Embryonic facial prominence (tissue), 1 donor: ENCODE measurements around the gene PFDN5.
"Not testable (repeated sequence)": the region's sequence is repeated elsewhere in the genome, so short reads cannot be mapped to it uniquely, and the experiment has no call there.

ENCODE experiments used
- DNase-seq: peaks from one replicate; pipeline ENCODE4 v3.0.0-alpha.2; 2016; ENCODE audit errors: extremely low spot score

PFDN5 gene

DNA sequence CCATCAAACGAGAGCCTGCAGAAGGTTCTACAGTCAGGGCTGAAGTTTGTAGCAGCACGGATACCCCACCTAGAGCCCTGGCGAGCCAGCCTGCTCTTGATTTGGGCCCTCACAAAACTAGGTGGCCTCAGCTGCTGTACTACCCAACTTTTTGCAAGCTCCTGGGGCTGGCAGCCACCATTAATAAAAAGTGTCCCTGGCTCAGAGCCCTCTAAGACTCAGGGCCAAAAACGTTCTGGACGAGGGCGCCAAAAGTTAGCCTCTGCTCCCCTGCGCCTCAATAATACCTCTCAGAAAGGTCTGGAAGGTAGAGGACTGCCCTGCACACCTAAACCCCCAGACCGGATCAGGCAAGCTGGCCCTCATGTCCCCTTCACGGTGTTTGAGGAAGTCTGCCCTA is 8.9 kb upstream of the PFDN5 start:
- no peak for DNase-seq

GRCh38 chr12:53287741-53288216 is 7.6 kb upstream of the PFDN5 start:
- DNase-seq: no peak

DNA sequence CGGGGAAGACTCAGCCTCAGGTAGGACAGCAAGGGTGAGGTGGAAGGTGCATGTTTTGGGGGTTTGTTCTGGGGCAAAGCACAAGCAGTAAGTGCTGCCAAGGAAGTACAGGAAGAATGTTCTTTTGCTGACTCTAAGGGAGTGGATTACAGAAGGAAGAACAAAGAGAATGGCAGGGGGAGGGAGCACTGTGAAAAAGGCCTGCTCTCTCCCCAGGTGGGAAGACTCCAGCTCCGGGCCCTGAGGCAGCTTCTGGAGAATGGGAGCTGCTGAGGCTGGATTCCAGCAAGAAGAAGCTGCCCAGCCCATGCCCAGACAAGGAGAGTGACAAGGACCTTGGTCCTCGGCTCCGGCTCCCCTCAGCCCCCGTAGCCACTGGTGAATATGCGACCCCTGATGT is 7.0 kb upstream of the PFDN5 start:
- no peak for DNase-seq

DNA sequence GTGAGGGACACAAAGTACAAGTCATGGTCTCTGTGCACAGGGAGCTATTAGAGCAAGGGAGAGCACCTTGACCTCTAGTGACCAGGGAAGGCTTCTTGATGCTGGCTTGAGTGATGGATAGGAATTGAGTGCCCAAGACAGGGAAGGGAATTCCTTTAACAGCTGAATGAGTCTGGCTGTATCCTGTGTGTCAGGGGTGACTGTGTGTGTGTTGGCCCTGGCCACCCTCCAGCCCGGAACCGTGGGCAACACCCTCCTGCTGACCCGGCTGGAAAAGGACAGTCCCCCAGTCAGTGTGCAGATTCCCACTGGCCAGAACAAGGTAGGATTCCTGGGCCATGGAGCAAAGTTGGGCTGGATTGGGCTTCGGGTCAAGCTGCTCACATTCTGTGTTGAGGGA is 5.5 kb upstream of the PFDN5 start:
- DNase-seq: no peak

DNA sequence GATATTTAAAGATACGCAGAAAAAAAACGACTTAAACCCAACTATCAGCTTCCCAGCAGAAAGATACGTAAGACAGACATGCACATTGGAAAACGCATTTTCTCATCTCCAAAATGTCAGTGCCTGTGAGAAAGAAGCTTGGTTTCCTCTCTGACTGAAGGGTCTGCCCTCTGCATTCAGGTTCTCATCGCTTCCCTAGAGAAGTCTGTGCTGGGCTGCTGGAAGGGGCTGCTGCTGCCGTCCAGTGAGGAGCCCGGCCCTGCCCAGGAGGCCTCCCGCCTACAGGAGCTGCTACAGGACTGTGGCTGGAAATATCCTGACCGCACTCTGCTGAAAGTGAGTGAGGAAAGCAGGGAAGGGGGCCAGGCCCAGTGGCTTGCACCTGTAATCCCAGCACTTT is 4.7 kb upstream of the PFDN5 start:
- no peak for DNase-seq

DNA sequence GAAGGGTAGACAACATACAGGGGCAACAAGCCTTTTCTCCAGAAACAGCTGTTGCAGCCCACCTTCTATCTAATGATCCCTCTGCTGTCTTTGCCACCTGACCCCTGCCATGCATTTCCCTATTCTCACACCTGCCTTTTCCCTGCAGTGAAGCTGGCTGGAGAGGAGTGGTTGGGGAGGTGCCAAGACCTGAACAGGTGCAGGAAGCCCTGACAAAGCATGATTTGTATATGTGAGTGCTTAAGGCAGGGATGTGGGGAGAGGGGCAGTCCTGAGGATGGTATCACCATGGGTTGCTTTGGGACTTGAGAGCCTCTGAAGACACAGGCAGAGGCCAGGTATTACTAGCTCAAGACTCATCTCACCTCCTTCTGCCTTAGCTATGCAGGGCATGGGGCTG is 2.9 kb upstream of the PFDN5 start:
- DNase-seq: no peak

- no peak for DNase-seq
Observed at GRCh38 chr12:53295891-53296219, 513 bp downstream of the PFDN5 start.

DNA sequence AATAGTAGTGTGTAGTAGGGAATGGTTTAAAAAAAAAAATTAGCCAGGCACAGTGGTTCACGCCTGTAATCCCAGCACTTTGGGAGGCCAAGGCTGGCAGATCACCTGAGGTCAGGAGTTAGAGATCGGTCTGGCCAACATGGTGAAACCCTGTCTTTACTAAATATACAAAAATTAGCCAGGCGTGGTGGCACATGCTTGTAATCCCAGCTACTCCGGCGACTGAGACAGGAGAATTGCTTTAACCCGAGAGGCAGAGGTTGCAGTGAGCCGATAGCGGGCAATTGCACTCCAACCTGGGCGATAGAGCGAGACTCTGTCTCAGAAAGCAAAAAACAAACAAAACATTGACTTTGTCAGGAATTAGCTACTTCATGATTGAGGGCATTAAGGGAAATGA is 1.8 kb downstream of the PFDN5 start:
- not testable (repeated sequence) for DNase-seq

DNA sequence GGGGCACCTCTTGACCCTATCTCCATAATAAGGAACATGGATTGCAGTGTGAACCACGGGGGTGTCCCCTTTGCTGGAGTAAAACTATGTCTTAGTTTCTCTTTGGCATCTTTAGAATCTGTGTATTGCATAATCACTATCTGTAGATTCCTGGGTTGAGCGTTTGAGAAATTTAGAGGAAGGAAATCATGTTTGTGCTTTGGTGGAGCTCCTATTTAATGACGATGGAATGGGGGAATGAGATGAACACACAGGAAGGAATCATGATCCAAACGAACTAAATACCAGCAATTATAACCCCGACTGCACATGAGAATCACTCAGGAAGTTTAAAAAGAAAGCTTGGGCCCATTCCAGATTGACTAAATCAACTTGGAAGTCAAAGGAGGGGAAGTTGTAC is 2.8 kb downstream of the PFDN5 start:
- no peak for DNase-seq

DNA sequence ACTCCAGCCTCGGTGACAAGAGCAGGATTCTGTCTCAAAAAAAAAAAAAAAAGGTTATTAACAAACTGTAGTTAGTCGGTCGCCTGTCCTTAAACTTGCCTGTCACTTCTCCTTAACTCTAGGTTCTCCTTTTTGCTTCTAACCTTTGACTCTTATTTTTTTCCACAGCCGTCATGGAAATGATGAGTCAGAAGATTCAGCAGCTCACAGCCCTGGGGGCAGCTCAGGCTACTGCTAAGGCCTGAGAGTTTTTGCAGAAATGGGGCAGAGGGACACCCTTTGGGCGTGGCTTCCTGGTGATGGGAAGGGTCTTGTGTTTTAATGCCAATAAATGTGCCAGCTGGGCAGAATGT is 3.7 kb downstream of the PFDN5 start:
- DNase-seq: no peak

DNA sequence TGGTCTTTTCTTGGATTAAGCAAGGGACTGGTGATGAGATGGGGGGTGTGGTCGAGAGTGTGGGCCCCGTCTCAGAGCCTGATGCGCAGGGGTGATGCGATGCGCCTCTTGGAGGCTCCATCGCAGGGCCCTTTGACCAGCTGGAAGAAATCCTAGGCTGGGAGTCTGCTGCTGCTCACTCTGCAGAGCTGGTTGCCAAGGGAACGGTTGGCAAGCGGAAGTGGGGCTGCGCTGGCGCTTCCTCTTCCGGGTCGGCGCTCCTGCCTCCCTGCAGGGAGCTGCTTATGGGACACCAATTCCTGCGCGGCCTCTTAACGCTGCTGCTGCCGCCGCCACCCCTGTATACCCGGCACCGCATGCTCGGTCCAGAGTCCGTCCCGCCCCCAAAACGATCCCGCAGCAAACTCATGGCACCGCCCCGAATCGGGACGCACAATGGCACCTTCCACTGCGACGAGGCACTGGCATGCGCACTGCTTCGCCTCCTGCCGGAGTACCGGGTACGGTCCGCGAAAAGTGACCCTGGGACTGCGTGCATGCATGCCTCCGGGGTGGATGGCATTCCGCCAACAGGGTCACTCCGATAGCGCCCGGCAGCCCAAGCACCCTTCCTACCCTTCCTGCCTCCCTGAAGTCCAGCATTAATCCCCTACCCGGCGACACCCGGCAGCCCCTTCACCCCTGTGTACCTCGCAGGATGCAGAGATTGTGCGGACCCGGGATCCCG is 4.3 kb downstream of the PFDN5 start, which contains the start of gene MYG1:
Gene MYG1 (plus strand): TSS at position 242 of the 727 bp plus-strand sequence. CDS start 43 bp downstream, at position 285.
- peak; percentile 78 for DNase-seq

- DNase-seq: no peak
Observed at GRCh38 chr12:53300187-53300586, 4.8 kb downstream of the PFDN5 start.

GRCh38 chr12:53302903-53303302 is 7.6 kb downstream of the PFDN5 start:
- no peak for DNase-seq

DNA sequence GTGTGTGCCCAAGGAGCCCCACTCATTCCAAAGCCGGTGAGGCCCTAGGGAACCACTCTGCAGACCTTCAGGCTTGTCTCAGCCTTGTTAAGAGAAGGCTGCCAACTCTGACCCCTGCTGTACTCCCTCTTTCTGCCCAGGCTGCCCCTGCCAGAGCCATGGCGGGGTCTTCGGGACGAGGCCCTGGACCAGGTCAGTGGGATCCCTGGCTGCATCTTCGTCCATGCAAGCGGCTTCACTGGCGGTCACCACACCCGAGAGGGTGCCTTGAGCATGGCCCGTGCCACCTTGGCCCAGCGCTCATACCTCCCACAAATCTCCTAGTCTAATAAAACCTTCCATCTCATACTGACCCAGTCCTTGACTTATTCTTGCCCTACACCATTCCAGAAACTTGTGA is 11.5 kb downstream of the PFDN5 start:
- no peak for DNase-seq

DNA sequence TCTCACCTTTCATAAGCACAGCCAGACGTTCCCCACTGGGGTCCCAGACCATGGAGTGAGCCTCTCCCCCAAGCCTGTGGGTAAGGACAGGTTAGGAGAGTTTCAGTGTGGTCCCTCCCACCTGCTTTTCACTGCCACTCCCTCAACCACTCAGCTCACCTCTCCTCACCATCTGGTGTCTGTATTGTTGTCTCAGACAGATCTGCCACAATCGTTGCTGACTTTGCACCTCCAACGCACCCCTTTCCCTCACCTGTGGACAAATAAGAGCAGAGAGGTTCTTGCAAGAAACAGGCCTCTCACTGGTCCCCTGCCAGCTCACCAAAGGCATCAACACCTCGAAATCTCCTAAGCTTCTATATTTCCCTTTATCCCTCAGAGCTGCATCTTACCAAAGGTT is 12.9 kb downstream of the PFDN5 start:
- DNase-seq: no peak

DNA sequence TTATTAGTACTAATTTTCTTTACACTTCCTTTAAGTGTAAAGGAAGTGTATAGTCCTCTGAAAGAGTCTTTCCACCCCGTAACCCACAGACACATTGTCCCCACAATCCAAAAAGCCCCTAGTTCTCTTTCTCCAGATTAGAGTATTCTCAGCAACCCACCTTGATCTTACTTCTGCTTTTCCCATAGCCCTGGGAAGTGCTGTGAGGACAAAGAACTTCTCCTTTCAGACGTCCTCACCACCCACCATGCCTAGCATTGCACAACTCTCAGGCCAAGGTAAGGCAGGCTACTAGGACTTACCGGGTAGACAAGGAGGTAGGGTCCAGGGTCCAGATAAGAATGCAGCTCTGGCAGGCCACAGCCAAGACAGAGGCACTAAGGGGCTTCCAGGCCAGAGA is 18.7 kb downstream of the PFDN5 start:
- no peak for DNase-seq

DNA sequence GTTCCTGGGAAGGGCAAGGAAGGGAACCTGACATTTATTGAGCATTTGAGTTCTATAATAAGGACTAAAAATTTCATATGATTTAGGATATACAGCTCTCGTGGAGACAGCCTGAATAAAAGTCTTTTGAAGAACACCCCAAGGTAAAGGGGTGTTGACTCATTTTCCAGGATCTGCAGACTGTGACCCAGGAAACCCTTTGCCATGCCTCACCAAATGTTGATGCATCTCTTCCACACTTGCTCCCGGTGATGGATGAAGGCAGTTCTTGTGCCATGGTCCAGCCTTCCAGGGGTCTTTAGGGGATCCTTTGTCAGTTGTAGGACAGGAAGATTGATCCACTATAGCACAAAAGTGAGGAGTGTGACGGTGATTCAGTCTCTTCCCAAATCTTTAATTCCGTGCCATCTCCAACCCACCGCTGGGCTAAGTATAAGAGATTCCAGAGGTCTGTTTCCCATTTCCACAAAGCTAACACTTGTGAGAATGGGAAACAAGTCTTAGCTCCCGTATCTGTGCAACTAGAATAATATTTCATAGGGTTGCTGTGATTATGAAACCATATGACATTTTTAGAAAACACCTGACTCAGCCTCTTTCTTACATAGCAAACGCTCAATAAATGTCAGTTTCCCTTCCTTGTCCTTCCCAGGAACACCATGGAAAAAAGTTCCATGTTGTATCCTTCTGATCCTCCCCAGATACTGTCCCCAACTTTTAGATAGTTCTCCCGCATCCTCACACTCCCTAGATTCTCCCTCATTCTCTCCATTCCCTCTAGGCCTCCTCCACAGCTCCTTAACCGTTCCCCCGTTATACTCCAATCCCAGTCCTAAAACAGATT is 25.2 kb downstream of the PFDN5 start:
- no peak for DNase-seq

GRCh38 chr12:53324113-53324778 is 28.9 kb downstream of the PFDN5 start:
- DNase-seq: no peak

GRCh38 chr12:53324779-53325510 is 29.6 kb downstream of the PFDN5 start:
- peak; percentile 77 for DNase-seq

DNA sequence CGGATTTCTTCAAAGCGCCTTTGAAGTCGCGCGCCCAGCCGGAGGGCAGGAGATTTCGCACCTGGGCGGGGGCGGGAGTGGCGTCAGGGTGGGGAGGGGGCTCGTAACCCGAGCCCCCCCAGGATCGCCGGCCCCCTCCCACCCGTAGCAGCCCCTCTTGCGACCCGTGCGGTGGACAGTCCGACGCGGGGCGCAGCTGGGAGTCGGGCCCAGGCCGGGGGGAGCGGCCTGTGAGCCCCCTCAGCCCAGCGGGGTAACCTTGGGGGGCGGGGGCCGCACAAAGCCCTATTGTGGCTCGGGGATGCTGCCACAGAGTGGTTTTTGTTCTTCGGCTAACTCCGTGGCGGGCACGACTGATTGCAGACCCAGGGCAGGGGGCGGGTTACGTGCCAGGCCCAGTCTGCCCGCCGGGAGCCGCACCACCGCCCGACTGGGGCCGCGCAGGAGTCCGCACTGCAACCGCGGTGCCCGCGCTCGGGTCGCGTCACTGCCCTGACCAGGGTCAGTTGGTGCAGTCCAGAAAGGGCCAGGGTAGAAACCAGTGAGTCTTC is 30.2 kb downstream of the PFDN5 start:
- DNase-seq: no peak

- DNase-seq: no peak
Observed at GRCh38 chr12:53326460-53327185, 31.3 kb downstream of the PFDN5 start.
